ENCODE data around the gene BCAS4.

BCAS4 gene, protein sequence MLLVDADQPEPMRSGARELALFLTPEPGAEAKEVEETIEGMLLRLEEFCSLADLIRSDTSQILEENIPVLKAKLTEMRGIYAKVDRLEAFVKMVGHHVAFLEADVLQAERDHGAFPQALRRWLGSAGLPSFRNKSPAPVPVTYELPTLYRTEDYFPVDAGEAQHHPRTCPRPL

DNA sequence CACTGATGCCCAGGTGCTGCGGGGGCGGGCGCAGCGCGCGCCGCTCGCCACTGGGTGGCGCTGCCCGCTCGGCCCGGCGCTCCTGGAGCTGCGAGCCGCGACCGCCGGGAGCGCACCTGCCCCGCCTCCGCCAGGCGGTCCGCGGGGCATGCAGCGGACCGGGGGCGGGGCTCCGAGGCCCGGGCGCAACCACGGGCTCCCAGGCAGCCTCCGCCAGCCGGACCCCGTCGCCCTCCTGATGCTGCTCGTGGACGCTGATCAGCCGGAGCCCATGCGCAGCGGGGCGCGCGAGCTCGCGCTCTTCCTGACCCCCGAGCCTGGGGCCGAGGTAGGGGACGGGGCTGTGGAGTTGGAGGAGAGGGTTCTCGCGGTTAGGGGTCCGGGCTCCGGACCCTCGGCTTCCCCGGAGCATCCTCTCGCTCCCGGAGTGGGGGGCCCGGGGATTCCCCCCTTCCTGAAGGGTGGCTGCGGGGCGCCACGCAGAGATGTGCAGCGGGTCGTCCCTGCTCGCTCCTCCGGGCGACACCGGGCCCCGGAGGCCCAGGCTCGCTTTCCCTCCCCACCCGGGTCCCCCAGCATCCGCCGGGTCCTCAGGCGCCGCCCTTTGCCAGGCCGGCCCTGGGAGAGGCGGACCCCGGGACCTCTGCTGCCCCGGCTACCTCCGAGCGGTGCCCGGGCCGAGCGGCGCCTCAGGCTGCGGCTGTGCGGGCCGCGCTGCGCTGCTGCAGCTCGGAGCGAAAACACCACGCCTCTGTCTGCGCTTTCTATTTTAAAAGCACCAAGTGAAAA, at the start of gene BCAS4:
BCAS4 (plus strand) TSS at position 216 of the 789 bp plus-strand sequence; CDS start at position 239, 23 bp downstream.
- TF ChIP-seq, protein P1, sequence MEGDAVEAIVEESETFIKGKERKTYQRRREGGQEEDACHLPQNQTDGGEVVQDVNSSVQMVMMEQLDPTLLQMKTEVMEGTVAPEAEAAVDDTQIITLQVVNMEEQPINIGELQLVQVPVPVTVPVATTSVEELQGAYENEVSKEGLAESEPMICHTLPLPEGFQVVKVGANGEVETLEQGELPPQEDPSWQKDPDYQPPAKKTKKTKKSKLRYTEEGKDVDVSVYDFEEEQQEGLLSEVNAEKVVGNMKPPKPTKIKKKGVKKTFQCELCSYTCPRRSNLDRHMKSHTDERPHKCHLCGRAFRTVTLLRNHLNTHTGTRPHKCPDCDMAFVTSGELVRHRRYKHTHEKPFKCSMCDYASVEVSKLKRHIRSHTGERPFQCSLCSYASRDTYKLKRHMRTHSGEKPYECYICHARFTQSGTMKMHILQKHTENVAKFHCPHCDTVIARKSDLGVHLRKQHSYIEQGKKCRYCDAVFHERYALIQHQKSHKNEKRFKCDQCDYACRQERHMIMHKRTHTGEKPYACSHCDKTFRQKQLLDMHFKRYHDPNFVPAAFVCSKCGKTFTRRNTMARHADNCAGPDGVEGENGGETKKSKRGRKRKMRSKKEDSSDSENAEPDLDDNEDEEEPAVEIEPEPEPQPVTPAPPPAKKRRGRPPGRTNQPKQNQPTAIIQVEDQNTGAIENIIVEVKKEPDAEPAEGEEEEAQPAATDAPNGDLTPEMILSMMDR (IDR thresholded peaks at IDR 0.05; ENCODE audit: low read depth, low read length): no peak; the same call in 1 of the 2 replicates
- H3K4me3 ChIP-seq (ENCODE audit: low read depth, low read length): peak within 1 kb of the TSS; percentile 75

DNA sequence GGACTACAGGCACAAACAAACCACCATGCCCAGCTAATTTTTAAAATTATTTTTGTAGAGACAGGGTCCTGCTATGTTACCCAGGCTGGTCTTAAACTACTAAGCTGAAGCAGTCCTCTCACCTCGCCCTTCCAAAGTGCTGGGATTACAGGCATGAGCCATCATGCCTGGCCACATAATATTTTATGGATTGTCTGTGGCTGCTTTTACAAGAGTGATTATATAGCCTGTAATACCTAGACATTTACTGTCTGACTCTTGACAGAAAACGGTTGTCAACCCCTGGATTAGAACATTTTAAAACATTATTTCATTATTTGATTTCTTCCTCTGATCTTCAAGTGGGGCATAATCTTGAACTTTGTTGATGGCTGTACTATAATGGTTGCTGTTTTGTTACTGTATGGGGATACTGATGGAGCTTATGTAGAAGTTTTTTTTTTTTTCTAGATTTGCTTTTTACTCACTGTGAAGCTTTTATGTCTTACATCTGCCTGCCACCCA, 49.2 kb upstream of the BCAS4 start:
- H3K4me3 ChIP-seq (ENCODE audit: low read depth, low read length): no peak overlapping the region
- TF ChIP-seq, protein P1 (IDR thresholded peaks at IDR 0.05; ENCODE audit: low read depth, low read length): no peak

DNA sequence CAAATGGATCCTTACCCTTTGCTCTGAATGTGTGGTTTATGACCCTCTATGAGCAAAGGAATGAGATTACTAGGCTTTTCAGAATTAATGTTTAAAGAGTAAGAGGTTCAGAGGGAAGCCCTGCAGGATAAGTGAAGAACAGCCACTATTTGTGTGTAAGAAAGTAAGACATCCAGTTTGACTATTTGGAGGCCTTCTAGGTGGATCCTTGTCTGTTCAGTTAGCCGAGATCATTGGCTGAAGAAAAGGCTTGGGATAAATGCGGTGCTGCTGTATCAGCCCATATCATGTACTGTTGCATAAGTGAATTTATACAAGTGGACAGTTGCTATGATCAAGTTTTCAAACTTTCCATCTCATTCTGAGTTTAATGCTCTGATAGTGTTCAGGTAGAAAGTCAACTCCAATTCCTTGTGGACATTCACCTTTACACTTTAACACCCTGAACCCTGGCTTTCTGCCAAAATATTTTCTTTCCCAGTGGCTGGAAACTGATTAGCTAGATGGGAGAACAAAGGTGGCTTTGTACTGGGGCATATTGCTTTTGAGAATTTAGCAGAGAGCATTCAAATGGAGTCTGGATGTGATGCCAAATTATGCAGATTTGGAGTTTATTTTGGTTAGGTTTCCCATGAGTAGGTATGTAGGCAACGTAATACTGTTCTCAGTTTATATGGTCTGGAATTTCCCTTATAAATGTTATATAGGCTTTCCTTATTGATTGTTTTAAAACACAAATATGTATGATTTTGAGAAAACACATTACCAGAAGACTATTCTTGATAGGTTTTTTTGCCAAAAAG, 48.5 kb upstream of the BCAS4 start:
- H3K4me3 ChIP-seq (ENCODE audit: low read depth, low read length): no peak overlapping the region
- TF ChIP-seq, protein P1 (IDR thresholded peaks at IDR 0.05; ENCODE audit: low read depth, low read length): no peak

DNA sequence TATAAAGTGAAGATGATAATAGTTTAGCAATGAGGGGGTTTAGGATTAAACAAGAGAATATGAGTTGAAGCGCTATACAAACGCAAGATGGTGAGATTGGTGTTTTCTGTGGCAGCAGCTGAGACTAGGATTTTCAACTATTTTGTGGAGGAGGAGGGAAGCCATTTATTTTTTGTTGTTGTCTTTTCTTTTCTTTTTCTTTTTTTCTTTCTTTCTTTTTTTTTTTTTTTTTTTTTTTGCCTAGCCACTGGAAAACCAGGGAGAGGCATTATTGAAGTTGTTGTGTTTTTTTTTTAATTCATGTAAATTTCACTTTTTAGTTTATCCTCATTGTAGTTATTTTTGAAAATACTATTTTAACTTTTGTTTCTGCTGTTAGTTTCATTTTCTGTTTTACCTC, 47.6 kb upstream of the BCAS4 start:
- H3K4me3 ChIP-seq (ENCODE audit: low read depth, low read length): no peak overlapping the region
- TF ChIP-seq, protein P1 (IDR thresholded peaks at IDR 0.05; ENCODE audit: low read depth, low read length): no peak

DNA sequence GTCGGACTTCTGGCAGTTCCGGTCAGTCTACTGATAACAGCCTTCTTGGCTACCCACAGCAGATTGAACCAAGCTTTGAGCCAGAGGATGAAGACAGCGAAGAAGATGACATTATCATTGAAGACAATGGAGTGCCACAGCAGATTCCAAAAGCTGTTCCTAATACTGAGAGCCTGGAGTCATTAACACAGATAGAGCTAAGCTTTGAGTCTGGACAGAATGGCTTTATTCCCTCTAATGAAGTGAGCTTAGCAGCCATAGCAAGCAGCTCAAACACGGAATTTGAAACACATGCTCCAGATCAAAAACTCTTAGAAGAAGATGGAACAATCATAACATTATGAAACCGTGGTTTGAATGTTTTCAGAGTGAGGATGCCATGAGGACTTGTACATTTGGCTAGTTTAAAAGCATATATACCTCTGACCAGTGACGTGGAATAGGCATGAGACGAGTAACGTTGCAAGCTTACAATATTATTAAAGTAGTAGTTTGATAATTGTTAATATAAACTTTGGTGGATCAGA, 44.7 kb upstream of the BCAS4 start:
- TF ChIP-seq, protein P1 (IDR thresholded peaks at IDR 0.05; ENCODE audit: low read depth, low read length): no peak

DNA sequence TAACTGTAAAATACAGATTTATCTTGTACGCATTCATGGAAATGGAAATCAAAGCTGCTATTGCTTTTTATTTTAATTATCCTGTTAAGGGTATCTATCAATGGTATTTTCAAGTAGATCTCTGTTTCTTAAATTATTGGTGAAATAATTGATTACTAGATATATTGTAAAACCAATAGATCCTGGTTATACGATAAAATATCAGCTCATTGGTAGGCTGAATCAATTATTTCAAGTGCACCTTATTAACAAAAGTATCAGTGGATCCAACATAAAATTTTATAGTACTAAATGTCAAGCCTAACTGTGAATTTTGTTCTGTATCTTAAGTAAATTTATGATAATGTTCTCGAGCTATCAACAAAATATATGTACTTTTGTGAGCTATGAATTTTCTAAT, 41.7 kb upstream of the BCAS4 start:
- no peak overlapping the region for H3K4me3 ChIP-seq (ENCODE audit: low read depth, low read length)
- TF ChIP-seq, protein P1 (IDR thresholded peaks at IDR 0.05; ENCODE audit: low read depth, low read length): no peak

More for the DNA sequence above, 44.7 kb upstream of the BCAS4 start:
- H3K4me3 ChIP-seq (ENCODE audit: low read depth, low read length): no peak overlapping the region
